Loucy (cell line): ENCODE results near the gene RER1.

ENCODE experiments used
- EZH2phosphoT487 ChIP-seq: fragments of 200-600 bp; IDR thresholded peaks from 2 replicates; pipeline ENCODE4 v1.6.1; 2018; ENCODE audit warnings: antibody characterized with exemption, mild to moderate bottlenecking, moderate library complexity, borderline replicate concordance
- TF ChIP-seq, protein P1 (sequence below): fragments of 200-600 bp; sonication (generic); conservative IDR thresholded peaks from 2 replicates; pipeline ENCODE4 v1.5.1; 2014; ENCODE audit warnings: mild to moderate bottlenecking, antibody characterized with exemption, low read length

DNA sequence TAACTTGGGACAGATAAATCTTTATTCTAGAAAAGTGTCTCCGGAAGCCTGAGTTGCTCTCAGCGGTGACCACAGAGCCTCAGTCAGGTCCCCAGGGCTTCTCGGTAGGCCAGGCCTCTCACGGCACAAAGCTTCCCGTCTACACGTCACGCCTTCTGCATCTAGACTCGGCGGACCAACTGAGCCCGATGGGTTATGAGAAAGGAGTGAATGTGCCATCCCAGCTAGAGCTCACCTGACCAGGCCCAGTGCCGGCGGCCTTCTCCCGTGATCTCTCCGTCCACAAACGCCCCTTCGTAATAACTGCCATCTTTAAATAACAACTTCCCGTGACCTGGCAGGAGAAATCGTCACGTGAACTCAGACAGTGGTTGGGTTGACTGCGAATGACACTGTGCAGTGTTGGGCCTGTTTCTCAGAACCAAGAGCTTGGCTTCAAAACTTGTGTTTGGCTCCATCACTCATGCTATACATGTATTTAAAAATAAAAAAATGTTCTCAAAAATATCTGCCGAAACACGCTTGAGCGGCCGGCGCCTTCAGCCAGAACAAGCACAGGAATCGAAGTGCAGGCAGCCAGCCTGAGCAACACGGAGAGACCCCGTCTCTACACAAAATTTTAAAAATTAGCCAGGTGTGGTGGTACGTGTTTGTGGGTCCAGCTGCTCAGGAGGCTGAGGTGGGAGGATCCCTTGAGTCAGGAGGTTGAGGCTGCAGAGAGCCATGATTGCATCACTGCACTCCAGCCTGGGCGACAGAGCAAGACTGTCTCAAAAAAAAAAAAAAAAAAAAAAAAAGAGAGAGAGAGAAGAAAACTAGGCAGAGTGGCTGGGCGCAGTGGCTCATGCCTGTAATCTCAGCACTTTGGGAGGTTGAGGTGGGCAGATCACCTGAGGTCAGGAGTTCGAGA lies 3.4 kb upstream of the RER1 start:
- TF ChIP-seq, protein P1, sequence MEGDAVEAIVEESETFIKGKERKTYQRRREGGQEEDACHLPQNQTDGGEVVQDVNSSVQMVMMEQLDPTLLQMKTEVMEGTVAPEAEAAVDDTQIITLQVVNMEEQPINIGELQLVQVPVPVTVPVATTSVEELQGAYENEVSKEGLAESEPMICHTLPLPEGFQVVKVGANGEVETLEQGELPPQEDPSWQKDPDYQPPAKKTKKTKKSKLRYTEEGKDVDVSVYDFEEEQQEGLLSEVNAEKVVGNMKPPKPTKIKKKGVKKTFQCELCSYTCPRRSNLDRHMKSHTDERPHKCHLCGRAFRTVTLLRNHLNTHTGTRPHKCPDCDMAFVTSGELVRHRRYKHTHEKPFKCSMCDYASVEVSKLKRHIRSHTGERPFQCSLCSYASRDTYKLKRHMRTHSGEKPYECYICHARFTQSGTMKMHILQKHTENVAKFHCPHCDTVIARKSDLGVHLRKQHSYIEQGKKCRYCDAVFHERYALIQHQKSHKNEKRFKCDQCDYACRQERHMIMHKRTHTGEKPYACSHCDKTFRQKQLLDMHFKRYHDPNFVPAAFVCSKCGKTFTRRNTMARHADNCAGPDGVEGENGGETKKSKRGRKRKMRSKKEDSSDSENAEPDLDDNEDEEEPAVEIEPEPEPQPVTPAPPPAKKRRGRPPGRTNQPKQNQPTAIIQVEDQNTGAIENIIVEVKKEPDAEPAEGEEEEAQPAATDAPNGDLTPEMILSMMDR, result no peak
- no peak for TF ChIP-seq EZH2phosphoT487
